ENCODE measurements around the gene RPGRIP1. TPM values are rescaled to one million over a fixed set of nuclear protein-coding genes. Genes with fewer than 3 reads are reported as not detected.

The RPGRIP1 gene
- total RNA-seq, 1 donor from 2014 or later: not detected

DNA sequence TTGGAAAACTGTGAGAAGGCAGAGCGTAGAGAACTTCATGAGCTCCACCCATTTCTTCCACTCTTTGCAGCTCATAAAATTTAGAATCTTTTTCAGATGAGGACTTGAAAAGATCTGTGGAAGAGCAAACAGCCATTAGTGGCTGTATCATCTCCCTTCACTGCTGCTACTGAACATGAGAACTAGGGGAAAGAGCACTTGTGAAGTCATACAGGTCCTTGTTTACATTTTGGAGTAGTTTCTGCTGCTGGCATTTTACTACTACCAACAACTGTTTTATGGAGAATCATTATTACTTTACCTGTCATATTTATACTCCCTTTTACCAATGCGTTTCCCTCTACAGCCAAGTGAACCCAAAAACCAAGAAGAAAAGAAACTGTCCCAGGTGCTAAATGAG, 41.0 kb downstream of the RPGRIP1 start:
- Mint-ChIP-seq H3K27me3 (ENCODE audit: unreplicated experiment) (peaks cover 5% of the 10 kb centered on the region), H3K27ac (ENCODE audit: unreplicated experiment) (no peak overlapping the region), H3K9me3 (ENCODE audit: unreplicated experiment) (no peaks in the 10 kb centered on the region), H3K4me3 (ENCODE audit: unreplicated experiment) (no peak overlapping the region), H3K4me1 (ENCODE audit: low read depth, unreplicated experiment) (peaks cover 5% of the 10 kb centered on the region), H3K36me3 (ENCODE audit: unreplicated experiment) (no peaks in the 10 kb centered on the region)
- TF ChIP-seq, protein P1, sequence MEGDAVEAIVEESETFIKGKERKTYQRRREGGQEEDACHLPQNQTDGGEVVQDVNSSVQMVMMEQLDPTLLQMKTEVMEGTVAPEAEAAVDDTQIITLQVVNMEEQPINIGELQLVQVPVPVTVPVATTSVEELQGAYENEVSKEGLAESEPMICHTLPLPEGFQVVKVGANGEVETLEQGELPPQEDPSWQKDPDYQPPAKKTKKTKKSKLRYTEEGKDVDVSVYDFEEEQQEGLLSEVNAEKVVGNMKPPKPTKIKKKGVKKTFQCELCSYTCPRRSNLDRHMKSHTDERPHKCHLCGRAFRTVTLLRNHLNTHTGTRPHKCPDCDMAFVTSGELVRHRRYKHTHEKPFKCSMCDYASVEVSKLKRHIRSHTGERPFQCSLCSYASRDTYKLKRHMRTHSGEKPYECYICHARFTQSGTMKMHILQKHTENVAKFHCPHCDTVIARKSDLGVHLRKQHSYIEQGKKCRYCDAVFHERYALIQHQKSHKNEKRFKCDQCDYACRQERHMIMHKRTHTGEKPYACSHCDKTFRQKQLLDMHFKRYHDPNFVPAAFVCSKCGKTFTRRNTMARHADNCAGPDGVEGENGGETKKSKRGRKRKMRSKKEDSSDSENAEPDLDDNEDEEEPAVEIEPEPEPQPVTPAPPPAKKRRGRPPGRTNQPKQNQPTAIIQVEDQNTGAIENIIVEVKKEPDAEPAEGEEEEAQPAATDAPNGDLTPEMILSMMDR (IDR thresholded peaks at IDR 0.05; ENCODE audit: partially characterized antibody, unreplicated experiment): no peak
- DNase-seq: no peak

DNA sequence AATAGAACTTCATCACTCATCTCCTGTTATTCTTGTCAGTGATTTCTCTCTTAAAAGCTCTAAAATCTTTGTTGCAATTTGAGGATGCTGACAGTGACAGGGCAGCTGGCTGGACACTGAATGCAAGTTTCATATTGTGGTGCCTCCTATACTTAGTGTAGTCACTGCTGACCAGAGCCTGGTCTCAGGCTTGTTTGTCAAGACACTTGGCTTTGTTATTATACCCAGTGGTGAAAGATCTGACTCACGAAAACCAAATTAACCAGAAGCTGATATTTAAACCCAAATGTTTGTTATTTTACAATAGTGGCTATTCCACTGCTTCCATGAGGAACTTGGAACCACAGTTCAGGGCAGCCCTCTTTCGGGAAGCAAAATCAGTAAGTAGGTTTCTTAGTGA, 42.8 kb downstream of the RPGRIP1 start:
- no peaks in the 10 kb centered on the region for H3K36me3 Mint-ChIP-seq (ENCODE audit: unreplicated experiment)
- DNase-seq: no peak
- H3K27ac Mint-ChIP-seq (ENCODE audit: unreplicated experiment): no peak overlapping the region
- H3K27me3 Mint-ChIP-seq (ENCODE audit: unreplicated experiment): peaks cover 2% of the 10 kb centered on the region
- H3K4me1 Mint-ChIP-seq (ENCODE audit: low read depth, unreplicated experiment): peaks cover 10% of the 10 kb centered on the region
- TF ChIP-seq, protein P1 (IDR thresholded peaks at IDR 0.05; ENCODE audit: partially characterized antibody, unreplicated experiment): no peak
- H3K4me3 Mint-ChIP-seq (ENCODE audit: unreplicated experiment): no peak overlapping the region
- no peaks in the 10 kb centered on the region for H3K9me3 Mint-ChIP-seq (ENCODE audit: unreplicated experiment)

DNA sequence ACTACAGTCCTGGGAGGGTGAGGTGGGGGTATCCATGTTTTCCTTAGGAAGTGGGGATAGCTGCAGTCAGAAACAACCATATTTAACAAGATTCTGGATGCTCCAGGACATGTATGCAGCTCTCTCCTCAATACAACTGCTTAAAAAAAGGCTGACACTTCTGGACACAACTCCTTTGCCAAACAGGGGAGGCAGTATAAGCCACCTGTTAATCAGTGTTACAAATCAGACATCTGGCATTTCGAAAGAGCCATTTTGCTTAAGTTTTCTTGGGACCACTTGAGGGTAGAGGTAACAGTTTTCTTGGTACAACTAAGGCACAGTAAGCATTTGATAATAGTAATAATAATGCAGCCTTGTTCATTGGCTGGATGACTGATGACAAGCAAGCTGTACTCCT, 47.1 kb downstream of the RPGRIP1 start:
- no peaks in the 10 kb centered on the region for H3K36me3 Mint-ChIP-seq (ENCODE audit: unreplicated experiment)
- TF ChIP-seq, protein P1 (IDR thresholded peaks at IDR 0.05; ENCODE audit: partially characterized antibody, unreplicated experiment): no peak
- peaks cover 10% of the 10 kb centered on the region for H3K4me1 Mint-ChIP-seq (ENCODE audit: low read depth, unreplicated experiment)
- no peaks in the 10 kb centered on the region for H3K9me3 Mint-ChIP-seq (ENCODE audit: unreplicated experiment)
- no peak overlapping the region for H3K4me3 Mint-ChIP-seq (ENCODE audit: unreplicated experiment)
- no peak for DNase-seq
- peaks cover under 1% of the 10 kb centered on the region for H3K27me3 Mint-ChIP-seq (ENCODE audit: unreplicated experiment)
- no peak overlapping the region for H3K27ac Mint-ChIP-seq (ENCODE audit: unreplicated experiment)

Other genes with a start within 250 kb of the RPGRIP1 start
- gene TPPP2, start 249.9 kb upstream of the RPGRIP1 start, total RNA-seq (ENCODE audit: unreplicated experiment): not detected
- not detected for gene RNASE13, start 245.3 kb upstream of the RPGRIP1 start, total RNA-seq (ENCODE audit: unreplicated experiment)
- not detected for gene RNASE7, start 237.7 kb upstream of the RPGRIP1 start, total RNA-seq (ENCODE audit: unreplicated experiment)
- not detected for gene RNASE8, start 222.3 kb upstream of the RPGRIP1 start, total RNA-seq (ENCODE audit: unreplicated experiment)
- 42.4 TPM for gene ARHGEF40, start 209.8 kb upstream of the RPGRIP1 start, total RNA-seq (ENCODE audit: unreplicated experiment)
- gene ZNF219, start 181.4 kb upstream of the RPGRIP1 start, total RNA-seq (ENCODE audit: unreplicated experiment): 103 TPM
- gene TMEM253, start 179.0 kb upstream of the RPGRIP1 start, total RNA-seq (ENCODE audit: unreplicated experiment): 0.64 TPM
- gene OR5AU1, start 124.0 kb upstream of the RPGRIP1 start, total RNA-seq (ENCODE audit: unreplicated experiment): not detected
- 514 TPM for gene HNRNPC, start 10.6 kb upstream of the RPGRIP1 start, total RNA-seq (ENCODE audit: unreplicated experiment)
- gene SUPT16H, start 103.9 kb downstream of the RPGRIP1 start, total RNA-seq (ENCODE audit: unreplicated experiment): 97.6 TPM
- gene CHD8, start 176.0 kb downstream of the RPGRIP1 start, total RNA-seq (ENCODE audit: unreplicated experiment): 146 TPM
- gene RAB2B, start 196.9 kb downstream of the RPGRIP1 start, total RNA-seq (ENCODE audit: unreplicated experiment): 75.2 TPM
- gene TOX4, start 197.1 kb downstream of the RPGRIP1 start, total RNA-seq (ENCODE audit: unreplicated experiment): 63.0 TPM
- 90.0 TPM for gene METTL3, start 231.3 kb downstream of the RPGRIP1 start, total RNA-seq (ENCODE audit: unreplicated experiment)
- gene SALL2, start 246.3 kb downstream of the RPGRIP1 start, total RNA-seq (ENCODE audit: unreplicated experiment): 62.9 TPM

All from glutamatergic neuron (in vitro differentiated cells).